Mesodermal cell (in vitro differentiated cells): ENCODE measurements around the gene UMODL1.

Experiments
- H3K27ac ChIP-seq: 2 replicates; pipeline ENCODE4 v1.7.0; 2013; ENCODE audit warnings: mild to moderate bottlenecking, low read depth, low read length, moderate library complexity; ENCODE audit not compliant: severe bottlenecking
- H3K36me3 ChIP-seq: 2 replicates; pipeline ENCODE4 v1.7.1; 2013; ENCODE audit warnings: mild to moderate bottlenecking, low read length, moderate library complexity; ENCODE audit not compliant: control insufficient read depth, insufficient read depth
- H3K4me1 ChIP-seq: one replicate; pipeline ENCODE4 v1.7.1; 2013; ENCODE audit warnings: mild to moderate bottlenecking, low read length; ENCODE audit not compliant: insufficient read depth, control insufficient read depth, poor library complexity, severe bottlenecking
- H3K4me3 ChIP-seq: 2 replicates; pipeline ENCODE4 v1.7.0; 2013; ENCODE audit warnings: low read length, control low read depth, mild to moderate bottlenecking; ENCODE audit not compliant: insufficient read depth, poor library complexity, severe bottlenecking; ENCODE audit errors: extremely low read depth
- H3K9me3 ChIP-seq: 2 replicates; pipeline ENCODE4 v1.7.1; 2013; ENCODE audit warnings: mild to moderate bottlenecking, low read length, moderate library complexity; ENCODE audit not compliant: control insufficient read depth
- WGBS, 2 experiments: methylation state at CpG; one replicate each; pipeline ENCODE4 v1.1.5; 2013; ENCODE audit warnings: missing lambda C conversion rate in 2 of 2; ENCODE audit not compliant: insufficient coverage in 2 of 2; 5-methylcytosine and 5-hydroxymethylcytosine counted together

Gene UMODL1

GRCh38 chr21:42098957-42099505 is 27.9 kb downstream of the UMODL1 start:
- 92% methylated on average over 18 to 20 of the region's 21 CpGs for WGBS, 2 experiments
- Histone ChIP-seq H3K36me3 (no peaks in the 10 kb centered on the region), H3K4me1 (peaks cover 13% of the 10 kb centered on the region), H3K4me3 (no peak overlapping the region), H3K9me3 (peaks cover 9% of the 10 kb centered on the region), H3K27ac (no peak overlapping the region)

GRCh38 chr21:42101246-42101645 is 30.1 kb downstream of the UMODL1 start:
- WGBS, 2 experiments, result 90 to 94% methylated on average over 11 of the region's 14 CpGs
- Histone ChIP-seq H3K36me3 (no peaks in the 10 kb centered on the region), H3K9me3 (no peaks in the 10 kb centered on the region), H3K4me1 (peaks cover 12% of the 10 kb centered on the region), H3K4me3 (no peak overlapping the region), H3K27ac (no peak overlapping the region)

GRCh38 chr21:42102076-42102475 is 31.0 kb downstream of the UMODL1 start:
- 87 to 95% methylated on average over 6 of the region's 6 CpGs for WGBS, 2 experiments

GRCh38 chr21:42102526-42102925 is 31.4 kb downstream of the UMODL1 start:
- Histone ChIP-seq H3K4me3 (no peak overlapping the region), H3K9me3 (no peaks in the 10 kb centered on the region), H3K36me3 (no peaks in the 10 kb centered on the region), H3K27ac (no peak overlapping the region), H3K4me1 (peaks cover 2% of the 10 kb centered on the region)
- WGBS, 2 experiments, result 85 to 92% methylated on average over 4 of the region's 5 CpGs

More at GRCh38 chr21:42102076-42102475, 31.0 kb downstream of the UMODL1 start:
- Histone ChIP-seq H3K9me3 (no peaks in the 10 kb centered on the region), H3K4me1 (peaks cover 6% of the 10 kb centered on the region), H3K27ac (no peak overlapping the region), H3K4me3 (no peak overlapping the region), H3K36me3 (no peaks in the 10 kb centered on the region)

GRCh38 chr21:42102991-42103390 is 31.9 kb downstream of the UMODL1 start:
- H3K9me3 ChIP-seq, result no peaks in the 10 kb centered on the region
- H3K4me3 ChIP-seq, result no peak overlapping the region
- H3K4me1 ChIP-seq, result no peaks in the 10 kb centered on the region
- no peaks in the 10 kb centered on the region for H3K36me3 ChIP-seq
- WGBS, 2 experiments, result 100% methylated on average over 1 of the region's 1 CpG
- H3K27ac ChIP-seq, result no peak overlapping the region

GRCh38 chr21:42103843-42104242 is 32.7 kb downstream of the UMODL1 start:
- no peaks in the 10 kb centered on the region for H3K36me3 ChIP-seq
- no peaks in the 10 kb centered on the region for H3K9me3 ChIP-seq
- H3K4me3 ChIP-seq, result no peak overlapping the region
- H3K4me1 ChIP-seq, result no peaks in the 10 kb centered on the region
- H3K27ac ChIP-seq, result no peak overlapping the region
- 83 to 92% methylated on average over 9 to 12 of the region's 13 CpGs for whole genome bisulfite sequencing, 2 experiments

GRCh38 chr21:42105476-42106315 is 34.6 kb downstream of the UMODL1 start:
- 87 to 89% methylated on average over 15 to 26 of the region's 26 CpGs for WGBS, 2 experiments
- no peak overlapping the region for H3K4me3 ChIP-seq
- no peak overlapping the region for H3K27ac ChIP-seq
- no peaks in the 10 kb centered on the region for H3K4me1 ChIP-seq
- no peaks in the 10 kb centered on the region for H3K36me3 ChIP-seq
- H3K9me3 ChIP-seq, result no peaks in the 10 kb centered on the region

GRCh38 chr21:42106425-42106824 is 35.3 kb downstream of the UMODL1 start:
- Histone ChIP-seq H3K36me3 (no peaks in the 10 kb centered on the region), H3K4me3 (no peak overlapping the region), H3K4me1 (no peaks in the 10 kb centered on the region), H3K27ac (no peak overlapping the region), H3K9me3 (no peaks in the 10 kb centered on the region)
- WGBS, 2 experiments, result 92% methylated on average over 11 to 19 of the region's 20 CpGs

GRCh38 chr21:42107177-42107880 is 36.2 kb downstream of the UMODL1 start:
- Histone ChIP-seq H3K9me3 (no peaks in the 10 kb centered on the region), H3K4me1 (no peaks in the 10 kb centered on the region), H3K36me3 (no peaks in the 10 kb centered on the region), H3K27ac (no peak overlapping the region), H3K4me3 (no peak overlapping the region)
- WGBS, 2 experiments, result 86 to 91% methylated on average over 16 to 17 of the region's 18 CpGs

- no peaks in the 10 kb centered on the region for H3K9me3 ChIP-seq
- no peaks in the 10 kb centered on the region for H3K4me1 ChIP-seq
- WGBS, 2 experiments, result 42 to 48% methylated on average over 14 to 17 of the region's 18 CpGs
- no peak overlapping the region for H3K4me3 ChIP-seq
- H3K27ac ChIP-seq, result no peak overlapping the region
- H3K36me3 ChIP-seq, result no peaks in the 10 kb centered on the region
These were observed 36.9 kb downstream of the UMODL1 start for GRCh38 chr21:42107881-42108553.
